Neural cell (in vitro differentiated cells): ENCODE results near the gene ATP2B2. TPM values are rescaled to one million over a fixed set of nuclear protein-coding genes. Genes with fewer than 3 reads are reported as not detected.

Experiments used
- H2AFZ ChIP-seq: fragments of 200-600, 300-800 bp; sonication (generic), shearing (Covaris generic); 2 replicates; pipeline ENCODE4 v1.6.0; 2014; ENCODE audit warnings: low read depth, mild to moderate bottlenecking, antibody characterized with exemption, low read length, moderate library complexity
- H3F3A ChIP-seq: fragments of 200-600 bp; shearing (Covaris generic); 2 replicates; pipeline ENCODE4 v1.6.1; 2016; ENCODE audit warnings: mild to moderate bottlenecking, moderate library complexity, mixed read lengths, antibody characterized with exemption, low read length; ENCODE audit not compliant: insufficient read depth, poor library complexity, severe bottlenecking
- H3K27ac ChIP-seq: fragments of 200-600, 300-800 bp; sonication (generic), shearing (Covaris generic); 2 replicates; pipeline ENCODE4 v1.5.1; 2014; ENCODE audit warnings: mild to moderate bottlenecking, low read length, moderate library complexity
- H3K27me3 ChIP-seq: fragments of 300-800, 200-600 bp; sonication (generic), shearing (Covaris generic); 2 replicates; pipeline ENCODE4 v1.6.0; 2014; ENCODE audit warnings: mild to moderate bottlenecking, low read depth, low read length, moderate library complexity; ENCODE audit not compliant: insufficient read depth
- H3K36me3 ChIP-seq: fragments of 300-800, 200-600 bp; sonication (generic), shearing (Covaris generic); 2 replicates; pipeline ENCODE4 v1.5.1; 2014; ENCODE audit warnings: mild to moderate bottlenecking, antibody characterized with exemption, low read length, moderate library complexity; ENCODE audit not compliant: insufficient read depth
- H3K4me2 ChIP-seq: fragments of 300-800, 200-600 bp; sonication (generic), shearing (Covaris generic); 2 replicates; pipeline ENCODE4 v1.6.0; 2014; ENCODE audit warnings: mild to moderate bottlenecking, low read length
- H3K4me3 ChIP-seq: fragments of 300-800, 200-600 bp; sonication (generic), shearing (Covaris generic); 2 replicates; pipeline ENCODE4 v1.5.1; 2014; ENCODE audit warnings: mild to moderate bottlenecking, low read length, moderate library complexity
- H3K79me2 ChIP-seq: fragments of 200-600 bp; shearing (Covaris generic); replicated peaks from 2 replicates; pipeline ENCODE4 v1.6.0; 2014; ENCODE audit warnings: mild to moderate bottlenecking, low read length, moderate library complexity; ENCODE audit not compliant: insufficient read depth
- H3K9ac ChIP-seq: fragments of 300-800, 200-600 bp; sonication (generic), shearing (Covaris generic); 2 replicates; pipeline ENCODE4 v1.6.1; 2016; ENCODE audit warnings: mild to moderate bottlenecking, low read length, mixed read lengths
- H3K9me2 ChIP-seq: fragments of 200-600 bp; shearing (Covaris generic); 2 replicates; pipeline ENCODE4 v1.6.1; 2016; ENCODE audit warnings: mild to moderate bottlenecking, low read length, mixed read lengths; ENCODE audit not compliant: insufficient read depth
- H3K9me3 ChIP-seq: fragments of 200-600, 300-800 bp; sonication (generic), shearing (Covaris generic); 2 replicates; pipeline ENCODE4 v1.6.1; 2016; ENCODE audit warnings: mild to moderate bottlenecking, mixed run types, low read length, moderate library complexity, mixed read lengths
- H4K20me1 ChIP-seq: fragments of 200-600 bp; shearing (Covaris generic); 2 replicates; pipeline ENCODE4 v1.6.1; 2016; ENCODE audit warnings: mild to moderate bottlenecking, mixed run types; ENCODE audit not compliant: insufficient read depth
- CTCF ChIP-seq: fragments of 450-650 bp; IDR thresholded peaks from 2 replicates; pipeline ENCODE4 v1.5.1; 2014; ENCODE audit warnings: antibody characterized with exemption, mild to moderate bottlenecking, moderate library complexity; ENCODE audit not compliant: poor library complexity, severe bottlenecking
- EP300 ChIP-seq: fragments of 450-650 bp; conservative IDR thresholded peaks from 2 replicates; pipeline ENCODE4 v1.6.1; 2014; ENCODE audit warnings: antibody characterized with exemption, mild to moderate bottlenecking, moderate library complexity; ENCODE audit not compliant: poor library complexity, severe bottlenecking
- EZH2 ChIP-seq: fragments of 200-600, 300-800 bp; shearing (Covaris generic), sonication (generic); IDR thresholded peaks from 2 replicates; pipeline ENCODE4 v1.6.1; 2014; ENCODE audit warnings: antibody characterized with exemption, low read length, borderline replicate concordance, mild to moderate bottlenecking; ENCODE audit not compliant: insufficient read depth, poor library complexity, severe bottlenecking
- MXI1 ChIP-seq: fragments of 450-650 bp; conservative IDR thresholded peaks from 2 replicates; pipeline ENCODE4 v1.6.1; 2014; ENCODE audit warnings: antibody characterized with exemption, mild to moderate bottlenecking; ENCODE audit not compliant: poor library complexity, severe bottlenecking
- POLR2AphosphoS5 ChIP-seq: IDR thresholded peaks from 2 replicates; pipeline ENCODE4 v1.6.1; 2012
- REST ChIP-seq: IDR thresholded peaks from 2 replicates; pipeline ENCODE4 v1.6.1; 2012; ENCODE audit warnings: borderline replicate concordance
- SMC3 ChIP-seq: fragments of 450-650 bp; conservative IDR thresholded peaks from 2 replicates; pipeline ENCODE4 v1.6.1; 2014; ENCODE audit warnings: antibody characterized with exemption, mild to moderate bottlenecking, moderate library complexity; ENCODE audit not compliant: poor library complexity
- polyA plus RNA-seq: library from polyadenylated mRNA; depleted of rRNA; stranded (reverse); fragments of >200 nt; gene quantifications from 2 replicates; pipeline ENCODE4 v1.2.3, GENCODE V29; 2014

ATP2B2 gene
- polyA plus RNA-seq, 1 donor from 2014 or later: 8.3 TPM

- H2AFZ ChIP-seq: no peak overlapping the region
These were observed 120.6 kb downstream of the ATP2B2 start for GRCh38 chr3:10384541-10385360.

GRCh38 chr3:10383850-10384248 is 121.5 kb downstream of the ATP2B2 start:
- H3K36me3 ChIP-seq: no peaks in the 10 kb centered on the region
- no peaks in the 10 kb centered on the region for H3K27me3 ChIP-seq
- peaks cover 14% of the 10 kb centered on the region for H3K9me3 ChIP-seq
- TF ChIP-seq EZH2 (no peak), MXI1 (no peak), REST (no peak), POLR2AphosphoS5 (no peak), SMC3 (no peak), CTCF (no peak)
- H3K9me2 ChIP-seq: no peaks in the 10 kb centered on the region
- H4K20me1 ChIP-seq: no peaks in the 10 kb centered on the region
- H3K79me2 ChIP-seq: no peaks in the 10 kb centered on the region
- no peak overlapping the region for H3K27ac ChIP-seq
- H3K9ac ChIP-seq: no peak overlapping the region
- H2AFZ ChIP-seq: no peak overlapping the region
- no peak overlapping the region for H3K4me2 ChIP-seq
- no peak overlapping the region for H3K4me3 ChIP-seq
- H3F3A ChIP-seq: no peaks in the 10 kb centered on the region

More at GRCh38 chr3:10384541-10385360, 120.6 kb downstream of the ATP2B2 start:
- TF ChIP-seq MXI1 (no peak), EP300 (no peak), CTCF (no peak), POLR2AphosphoS5 (no peak)
- H4K20me1 ChIP-seq: no peaks in the 10 kb centered on the region
- no peaks in the 10 kb centered on the region for H3K9me2 ChIP-seq
- H3K79me2 ChIP-seq: no peaks in the 10 kb centered on the region
- H3K4me2 ChIP-seq: no peak overlapping the region
- no peaks in the 10 kb centered on the region for H3F3A ChIP-seq
- no peaks in the 10 kb centered on the region for H3K27me3 ChIP-seq
- no peaks in the 10 kb centered on the region for H3K36me3 ChIP-seq
- no peak overlapping the region for H3K27ac ChIP-seq
- no peak overlapping the region for H3K9ac ChIP-seq
- no peak overlapping the region for H3K4me3 ChIP-seq
- H3K9me3 ChIP-seq: peaks cover 20% of the 10 kb centered on the region
